GM21381 (cell line): ENCODE measurements around the gene CLASP1.
"Not testable (repeated sequence)": the region's sequence is repeated elsewhere in the genome, so short reads cannot be mapped to it uniquely, and the experiment has no call there.

Source experiments
- ATAC-seq: cut with Tn5 transposase; IDR thresholded peaks from one replicate; pipeline ENCODE4 v1.9.1; 2021; ENCODE audit warnings: mild to moderate bottlenecking, moderate library complexity; ENCODE audit not compliant: unreplicated experiment

Gene CLASP1

GRCh38 chr2:121587131-121587530, 62.1 kb downstream of the CLASP1 start:
- ATAC-seq, result no peak

- no peak for ATAC-seq
These were observed 64.5 kb downstream of the CLASP1 start for GRCh38 chr2:121584741-121585140.

DNA sequence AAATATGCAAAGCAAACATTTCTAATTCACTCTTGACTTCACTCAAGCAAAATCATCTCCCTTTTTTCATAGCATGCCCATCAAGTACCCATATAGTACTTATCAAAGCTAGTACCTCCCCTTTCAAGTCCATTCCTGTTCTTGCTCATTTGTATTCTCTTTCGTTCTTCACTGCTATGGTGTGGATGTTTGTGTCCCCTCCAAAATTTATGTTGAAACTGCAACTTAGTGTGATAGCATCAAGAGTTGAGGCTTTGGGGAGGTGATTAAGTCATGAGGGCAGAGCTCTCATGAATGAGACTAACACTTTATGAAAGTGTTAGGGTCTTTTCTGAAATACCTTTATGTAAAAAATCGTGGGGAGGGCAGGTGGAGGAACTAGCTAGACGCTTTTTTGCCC, 65.7 kb downstream of the CLASP1 start:
- ATAC-seq, result no peak

GRCh38 chr2:121582272-121582671, 67.0 kb downstream of the CLASP1 start:
- ATAC-seq, result no peak

DNA sequence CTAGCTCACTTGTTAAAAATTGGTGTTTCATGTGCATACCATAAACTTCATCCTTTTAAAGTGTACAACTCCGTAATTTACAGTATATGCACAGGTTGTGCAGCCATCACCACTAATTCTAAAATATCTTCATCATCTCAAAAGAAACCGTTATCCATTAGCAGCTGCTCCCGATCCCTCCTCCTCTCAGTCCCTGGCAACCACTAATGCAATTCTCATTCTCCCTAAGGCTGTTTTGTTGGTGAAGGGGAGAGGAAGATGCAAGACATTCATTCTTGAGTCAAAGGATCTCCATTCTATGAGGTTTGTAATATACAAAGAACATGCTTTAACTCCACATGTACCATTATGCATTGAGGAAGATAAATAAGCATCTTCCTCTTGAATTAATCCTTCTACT, 70.0 kb downstream of the CLASP1 start:
- ATAC-seq, result no peak

DNA sequence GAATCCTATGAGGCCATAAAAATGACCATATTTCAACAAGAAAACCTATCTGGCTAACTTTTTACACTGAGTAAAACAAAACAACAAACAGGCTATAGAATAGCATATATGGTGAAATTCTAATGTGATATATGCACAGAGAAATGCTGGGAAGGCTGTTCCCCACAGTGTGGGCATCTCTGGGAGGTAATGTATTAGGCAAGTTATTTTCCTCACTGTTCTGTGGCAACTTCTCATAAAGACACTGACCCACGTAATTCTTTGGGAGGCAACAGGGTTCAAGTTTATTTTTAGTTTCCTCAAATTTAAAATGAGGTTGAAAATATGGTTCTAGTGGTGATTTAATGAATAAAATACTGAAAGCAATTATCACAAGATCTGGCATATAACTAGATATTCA, 71.9 kb downstream of the CLASP1 start:
- no peak for ATAC-seq

- no peak for ATAC-seq
These were observed 73.0 kb downstream of the CLASP1 start for GRCh38 chr2:121576263-121576662.

DNA sequence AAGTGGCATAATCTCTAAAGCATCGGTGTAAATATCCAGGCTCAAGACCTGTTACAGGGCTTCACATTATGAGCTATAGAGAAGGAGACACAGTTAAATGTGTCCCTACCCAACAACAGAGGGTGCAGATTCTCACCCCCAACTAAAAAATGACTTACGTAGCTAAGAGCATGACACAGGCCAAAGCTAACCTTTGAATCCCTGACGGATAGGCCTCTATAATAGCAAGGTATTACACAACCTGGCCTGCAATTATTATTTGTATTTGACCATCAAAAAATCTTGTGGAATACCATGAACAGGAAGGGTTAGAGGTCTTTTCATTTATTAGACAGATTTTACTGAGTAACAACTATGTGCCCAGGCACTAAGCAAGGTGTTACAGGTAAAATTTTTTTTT, 73.5 kb downstream of the CLASP1 start:
- no peak for ATAC-seq

GRCh38 chr2:121570667-121571055, 78.6 kb downstream of the CLASP1 start:
- no peak for ATAC-seq

- ATAC-seq, result no peak
These were observed 79.1 kb downstream of the CLASP1 start for GRCh38 chr2:121570036-121570666.

GRCh38 chr2:121567957-121568409, 81.3 kb downstream of the CLASP1 start:
- ATAC-seq, result no peak

DNA sequence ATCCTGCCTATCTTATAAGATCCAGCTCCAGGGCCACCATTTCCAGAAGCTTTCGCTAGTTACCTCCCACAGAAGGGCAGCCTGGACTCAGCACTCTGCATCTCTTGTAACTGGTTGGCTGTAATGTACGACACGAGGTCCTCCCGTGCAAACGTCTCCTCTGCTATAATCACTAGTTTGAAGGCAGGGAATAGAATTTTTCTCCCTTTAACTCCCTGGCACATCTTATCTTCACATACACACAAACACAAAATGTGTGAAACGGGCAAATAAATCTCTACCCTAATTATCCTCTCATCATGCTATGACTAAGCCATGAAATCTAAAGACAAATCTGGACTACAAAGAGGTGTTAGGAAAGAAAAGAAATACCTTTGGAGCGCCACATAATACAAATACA, 81.8 kb downstream of the CLASP1 start:
- no peak for ATAC-seq

- ATAC-seq, result no peak
These were observed 83.6 kb downstream of the CLASP1 start for GRCh38 chr2:121565389-121566250.

- ATAC-seq, result no peak
These were observed 84.4 kb downstream of the CLASP1 start for GRCh38 chr2:121564905-121565304.

DNA sequence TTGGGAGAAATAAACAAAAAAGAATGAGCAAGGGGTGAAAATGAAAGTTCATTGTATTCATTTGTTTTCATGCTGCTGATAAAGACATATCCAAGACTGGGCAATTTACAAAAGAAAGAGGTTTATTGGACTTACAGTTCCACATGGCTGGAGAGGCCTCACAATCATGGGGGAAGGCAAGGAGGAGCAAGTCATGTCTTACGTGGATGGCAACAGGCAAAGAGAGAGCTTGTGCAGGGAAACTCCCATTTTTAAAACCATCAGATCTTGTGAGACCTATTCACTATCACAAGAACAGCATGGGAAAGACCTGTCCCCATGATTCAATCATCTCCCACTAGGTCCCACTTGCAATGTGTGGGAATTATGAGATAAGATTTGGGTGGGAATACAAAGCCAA, 85.5 kb downstream of the CLASP1 start:
- ATAC-seq, result not testable (repeated sequence)

- ATAC-seq, result no peak
These were observed 86.7 kb downstream of the CLASP1 start for GRCh38 chr2:121562269-121563176.

GRCh38 chr2:121561617-121562268, 87.5 kb downstream of the CLASP1 start:
- ATAC-seq, result no peak

DNA sequence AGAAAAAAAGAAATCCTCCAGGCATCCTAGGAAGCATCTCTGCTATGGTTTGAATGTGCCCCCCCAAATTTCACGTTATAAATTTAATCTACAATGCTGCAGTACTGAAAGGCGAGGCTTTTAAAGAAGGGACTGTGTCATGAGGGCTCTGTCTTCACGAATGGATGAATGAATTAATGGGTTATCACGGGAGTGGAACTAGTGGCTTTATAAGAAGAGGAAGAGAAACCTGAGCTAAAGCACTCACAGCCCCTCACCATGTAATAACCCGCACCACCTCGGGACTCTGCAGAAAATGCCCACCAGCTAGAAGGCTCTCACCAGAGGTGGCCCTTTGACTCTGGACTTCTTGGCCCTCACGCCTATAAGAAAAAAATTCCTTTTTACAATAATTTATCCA, 90.9 kb downstream of the CLASP1 start:
- ATAC-seq, result peak; percentile 55

GRCh38 chr2:121555008-121555407, 94.3 kb downstream of the CLASP1 start:
- no peak for ATAC-seq

DNA sequence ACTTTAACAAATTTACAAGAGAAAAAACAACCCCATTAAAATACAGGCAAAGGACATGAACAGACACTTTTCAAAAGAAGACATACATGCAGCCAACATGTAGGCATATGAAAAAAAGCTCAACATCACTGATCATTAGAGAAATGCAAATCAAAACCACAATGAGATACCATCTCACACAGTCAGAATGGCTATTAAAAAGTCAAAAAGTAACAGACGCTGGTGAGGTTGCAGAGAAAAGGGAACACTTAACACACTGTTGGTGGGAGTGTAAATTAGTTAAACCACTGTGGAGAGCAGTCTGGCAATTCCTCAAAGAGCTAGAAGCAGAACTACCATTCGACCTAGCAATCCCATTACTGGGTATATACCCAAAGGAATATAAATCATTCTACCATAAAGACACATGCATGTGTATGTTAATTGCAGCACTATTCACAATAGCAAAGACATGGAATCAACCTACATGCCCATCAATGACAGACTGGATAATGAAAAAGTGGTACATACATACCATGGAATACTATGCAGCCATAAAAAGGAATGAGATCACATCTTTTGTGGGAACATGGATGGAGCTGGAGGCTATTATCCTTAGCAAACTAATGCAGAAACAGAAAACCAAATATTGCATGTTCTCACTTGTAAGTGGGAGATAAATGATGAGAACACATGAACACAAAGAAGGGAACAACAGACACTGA, 96.6 kb downstream of the CLASP1 start:
- peak; percentile 60 for ATAC-seq
